ENCODE measurements around the gene CDC14B.

DNA sequence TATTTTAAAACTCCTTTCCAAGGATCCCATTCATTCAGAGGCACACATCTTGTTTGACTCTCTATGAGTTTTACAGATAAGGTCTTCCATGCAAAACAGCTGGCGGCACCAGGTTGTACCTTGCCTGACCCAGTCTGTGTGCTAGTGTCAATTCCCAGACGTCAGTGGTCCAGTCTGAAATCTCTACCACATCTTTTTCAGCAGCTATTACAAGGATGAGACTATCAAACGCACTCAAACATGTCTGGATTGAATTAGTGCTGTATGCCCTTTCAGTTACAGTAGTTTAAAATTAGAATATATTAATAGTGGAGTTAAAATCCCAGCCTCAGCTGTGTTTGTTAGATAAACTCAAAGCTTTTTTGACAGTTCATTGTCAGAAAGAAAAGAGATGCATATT lies 11.7 kb downstream of the CDC14B start:
- no peak for TF ChIP-seq SPI1 (IDR thresholded peaks at IDR 0.05; ENCODE audit: borderline replicate concordance, low read depth)
- TF ChIP-seq, protein P1, sequence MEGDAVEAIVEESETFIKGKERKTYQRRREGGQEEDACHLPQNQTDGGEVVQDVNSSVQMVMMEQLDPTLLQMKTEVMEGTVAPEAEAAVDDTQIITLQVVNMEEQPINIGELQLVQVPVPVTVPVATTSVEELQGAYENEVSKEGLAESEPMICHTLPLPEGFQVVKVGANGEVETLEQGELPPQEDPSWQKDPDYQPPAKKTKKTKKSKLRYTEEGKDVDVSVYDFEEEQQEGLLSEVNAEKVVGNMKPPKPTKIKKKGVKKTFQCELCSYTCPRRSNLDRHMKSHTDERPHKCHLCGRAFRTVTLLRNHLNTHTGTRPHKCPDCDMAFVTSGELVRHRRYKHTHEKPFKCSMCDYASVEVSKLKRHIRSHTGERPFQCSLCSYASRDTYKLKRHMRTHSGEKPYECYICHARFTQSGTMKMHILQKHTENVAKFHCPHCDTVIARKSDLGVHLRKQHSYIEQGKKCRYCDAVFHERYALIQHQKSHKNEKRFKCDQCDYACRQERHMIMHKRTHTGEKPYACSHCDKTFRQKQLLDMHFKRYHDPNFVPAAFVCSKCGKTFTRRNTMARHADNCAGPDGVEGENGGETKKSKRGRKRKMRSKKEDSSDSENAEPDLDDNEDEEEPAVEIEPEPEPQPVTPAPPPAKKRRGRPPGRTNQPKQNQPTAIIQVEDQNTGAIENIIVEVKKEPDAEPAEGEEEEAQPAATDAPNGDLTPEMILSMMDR (IDR thresholded peaks at IDR 0.05; ENCODE audit: insufficient read depth, low read length) = no peak
- TF ChIP-seq, protein P2, sequence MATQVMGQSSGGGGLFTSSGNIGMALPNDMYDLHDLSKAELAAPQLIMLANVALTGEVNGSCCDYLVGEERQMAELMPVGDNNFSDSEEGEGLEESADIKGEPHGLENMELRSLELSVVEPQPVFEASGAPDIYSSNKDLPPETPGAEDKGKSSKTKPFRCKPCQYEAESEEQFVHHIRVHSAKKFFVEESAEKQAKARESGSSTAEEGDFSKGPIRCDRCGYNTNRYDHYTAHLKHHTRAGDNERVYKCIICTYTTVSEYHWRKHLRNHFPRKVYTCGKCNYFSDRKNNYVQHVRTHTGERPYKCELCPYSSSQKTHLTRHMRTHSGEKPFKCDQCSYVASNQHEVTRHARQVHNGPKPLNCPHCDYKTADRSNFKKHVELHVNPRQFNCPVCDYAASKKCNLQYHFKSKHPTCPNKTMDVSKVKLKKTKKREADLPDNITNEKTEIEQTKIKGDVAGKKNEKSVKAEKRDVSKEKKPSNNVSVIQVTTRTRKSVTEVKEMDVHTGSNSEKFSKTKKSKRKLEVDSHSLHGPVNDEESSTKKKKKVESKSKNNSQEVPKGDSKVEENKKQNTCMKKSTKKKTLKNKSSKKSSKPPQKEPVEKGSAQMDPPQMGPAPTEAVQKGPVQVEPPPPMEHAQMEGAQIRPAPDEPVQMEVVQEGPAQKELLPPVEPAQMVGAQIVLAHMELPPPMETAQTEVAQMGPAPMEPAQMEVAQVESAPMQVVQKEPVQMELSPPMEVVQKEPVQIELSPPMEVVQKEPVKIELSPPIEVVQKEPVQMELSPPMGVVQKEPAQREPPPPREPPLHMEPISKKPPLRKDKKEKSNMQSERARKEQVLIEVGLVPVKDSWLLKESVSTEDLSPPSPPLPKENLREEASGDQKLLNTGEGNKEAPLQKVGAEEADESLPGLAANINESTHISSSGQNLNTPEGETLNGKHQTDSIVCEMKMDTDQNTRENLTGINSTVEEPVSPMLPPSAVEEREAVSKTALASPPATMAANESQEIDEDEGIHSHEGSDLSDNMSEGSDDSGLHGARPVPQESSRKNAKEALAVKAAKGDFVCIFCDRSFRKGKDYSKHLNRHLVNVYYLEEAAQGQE (IDR thresholded peaks at IDR 0.05; ENCODE audit: insufficient replicate concordance, low read depth) = no peak

Data from HL-60 (cell line).